Upper lobe of left lung (tissue), 6 donors: ENCODE data around the gene SEC31A. TPM values are rescaled to one million over a fixed set of nuclear protein-coding genes. Genes with fewer than 3 reads are reported as not detected.

Experiments
- ATAC-seq, 2 donors: fragments of 200-7000 bp; cut with Tn5 transposase; one replicate each; pipeline ENCODE4 v1.9.1; 2022; ENCODE audit warnings: mild to moderate bottlenecking in 2 of 2, moderate library complexity in 2 of 2; ENCODE audit not compliant: low FRiP score in 2 of 2
- DNase-seq, 2 donors: peaks; one replicate each; pipeline ENCODE4 v3.0.0-alpha.2; 2019 to 2020
- H3K27ac ChIP-seq, 4 donors: fragments of 200-600 bp; sonication (generic); one replicate each; pipeline ENCODE4 v1.5.1; 2016 to 2019
- H3K27me3 ChIP-seq, 4 donors: fragments of 200-600 bp; sonication (generic); one replicate each; pipeline ENCODE4 v1.5.1; 2017 to 2019
- H3K36me3 ChIP-seq, 4 donors: fragments of 200-600 bp; sonication (generic); one replicate each; pipeline ENCODE4 v1.5.1; 2016 to 2019
- H3K4me1 ChIP-seq, 4 donors: fragments of 200-600 bp; sonication (generic); one replicate each; pipeline ENCODE4 v1.5.1; 2018 to 2019
- H3K4me3 ChIP-seq, 4 donors: fragments of 200-600 bp; sonication (generic); one replicate each; pipeline ENCODE4 v1.5.1; 2017 to 2019; ENCODE audit warnings: mild to moderate bottlenecking in 2 of 4, moderate library complexity in 1 of 4
- H3K9me3 ChIP-seq, 4 donors: fragments of 200-600 bp; sonication (generic); one replicate each; pipeline ENCODE4 v1.5.1; 2018 to 2019
- EP300 ChIP-seq, 4 donors: sonication (generic); formaldehyde crosslinking; IDR thresholded peaks; one replicate each; pipeline ENCODE4 v1.5.1; 2017; ENCODE audit warnings: antibody characterized with exemption in 4 of 4, control low read depth in 2 of 4
- POLR2A ChIP-seq, 4 donors: fragments of 450-650 bp; IDR thresholded peaks; one replicate each; pipeline ENCODE4 v1.5.1; 2016 to 2017; ENCODE audit warnings: antibody characterized with exemption in 4 of 4, mild to moderate bottlenecking in 2 of 4
- POLR2AphosphoS5 ChIP-seq, 2 donors: sonication (generic); formaldehyde crosslinking; IDR thresholded peaks; one replicate each; pipeline ENCODE4 v1.5.1; 2017; ENCODE audit warnings: antibody characterized with exemption in 2 of 2
- WGBS, 2 donors: methylation state at CpG; one replicate each; pipeline ENCODE4 v1.1.5; 2017 to 2018; 5-methylcytosine and 5-hydroxymethylcytosine counted together
- total RNA-seq, 6 donors: library from RNA; depleted of rRNA in 4 of 6; stranded (reverse); fragments of >200 nt in 4 of 6; gene quantifications; one replicate each; pipeline versions ENCODE4 v1.1.0 to v1.2.1, GENCODE V29; 2016 to 2021
- TF ChIP-seq, protein P1 (sequence below), 6 experiments: fragments of 450-650 bp in 4 of 6; fragments of 200-600 bp in 2 of 6; sonication (generic) in 2 of 6; IDR thresholded peaks; one replicate each; pipeline ENCODE4 v1.5.1; 2016 to 2019; ENCODE audit warnings: antibody characterized with exemption in 6 of 6
- donor health status: DM: no; HTN: no; CAD: no; lungs with moderate emphysema.
- donor health status: DM: no; HTN: yes; CAD: no; lungs with severe emphysema.

The SEC31A gene
- total RNA-seq, 6 donors from 2014 or later, result 128 to 230 (median 160) TPM

DNA sequence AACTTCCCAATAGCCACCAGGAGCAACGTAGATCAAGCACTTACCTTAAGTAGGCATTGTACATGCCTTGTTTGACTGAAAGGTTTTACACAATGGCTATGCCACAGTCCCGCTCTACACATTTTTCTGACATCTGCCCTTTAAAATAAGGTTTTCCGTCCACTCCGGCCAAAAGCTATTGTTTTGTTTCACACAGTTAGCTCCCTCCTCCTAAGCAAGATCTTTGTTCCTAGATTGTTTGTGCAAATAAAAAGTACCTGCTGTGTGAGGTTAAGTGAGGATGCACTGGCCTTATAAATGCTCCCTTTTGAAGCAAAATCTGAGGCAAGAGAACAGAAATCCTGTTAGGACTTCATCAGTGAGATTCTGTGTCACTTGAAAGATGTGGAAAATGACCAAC is 104.1 kb downstream of the SEC31A start:
- no peak for DNase-seq
- no peak for ATAC-seq
- WGBS, 2 donors, result 64 to 81% methylated on average over 4 of the region's 4 CpGs
- no peaks in the 10 kb centered on the region for H3K9me3 ChIP-seq
- H3K4me1 ChIP-seq, result peaks cover 0 to 3% (median 0%) of the 10 kb centered on the region in 4 donors
- no peak overlapping the region for H3K27ac ChIP-seq
- H3K36me3 ChIP-seq, result no peaks in the 10 kb centered on the region
- H3K27me3 ChIP-seq, result no peaks in the 10 kb centered on the region
- no peak overlapping the region for H3K4me3 ChIP-seq
- TF ChIP-seq EP300 (IDR thresholded peaks at IDR 0.05), result no peak
- TF ChIP-seq, protein P1, sequence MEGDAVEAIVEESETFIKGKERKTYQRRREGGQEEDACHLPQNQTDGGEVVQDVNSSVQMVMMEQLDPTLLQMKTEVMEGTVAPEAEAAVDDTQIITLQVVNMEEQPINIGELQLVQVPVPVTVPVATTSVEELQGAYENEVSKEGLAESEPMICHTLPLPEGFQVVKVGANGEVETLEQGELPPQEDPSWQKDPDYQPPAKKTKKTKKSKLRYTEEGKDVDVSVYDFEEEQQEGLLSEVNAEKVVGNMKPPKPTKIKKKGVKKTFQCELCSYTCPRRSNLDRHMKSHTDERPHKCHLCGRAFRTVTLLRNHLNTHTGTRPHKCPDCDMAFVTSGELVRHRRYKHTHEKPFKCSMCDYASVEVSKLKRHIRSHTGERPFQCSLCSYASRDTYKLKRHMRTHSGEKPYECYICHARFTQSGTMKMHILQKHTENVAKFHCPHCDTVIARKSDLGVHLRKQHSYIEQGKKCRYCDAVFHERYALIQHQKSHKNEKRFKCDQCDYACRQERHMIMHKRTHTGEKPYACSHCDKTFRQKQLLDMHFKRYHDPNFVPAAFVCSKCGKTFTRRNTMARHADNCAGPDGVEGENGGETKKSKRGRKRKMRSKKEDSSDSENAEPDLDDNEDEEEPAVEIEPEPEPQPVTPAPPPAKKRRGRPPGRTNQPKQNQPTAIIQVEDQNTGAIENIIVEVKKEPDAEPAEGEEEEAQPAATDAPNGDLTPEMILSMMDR (IDR thresholded peaks at IDR 0.05), result no peak
- TF ChIP-seq POLR2AphosphoS5 (IDR thresholded peaks at IDR 0.05), result no peak

DNA sequence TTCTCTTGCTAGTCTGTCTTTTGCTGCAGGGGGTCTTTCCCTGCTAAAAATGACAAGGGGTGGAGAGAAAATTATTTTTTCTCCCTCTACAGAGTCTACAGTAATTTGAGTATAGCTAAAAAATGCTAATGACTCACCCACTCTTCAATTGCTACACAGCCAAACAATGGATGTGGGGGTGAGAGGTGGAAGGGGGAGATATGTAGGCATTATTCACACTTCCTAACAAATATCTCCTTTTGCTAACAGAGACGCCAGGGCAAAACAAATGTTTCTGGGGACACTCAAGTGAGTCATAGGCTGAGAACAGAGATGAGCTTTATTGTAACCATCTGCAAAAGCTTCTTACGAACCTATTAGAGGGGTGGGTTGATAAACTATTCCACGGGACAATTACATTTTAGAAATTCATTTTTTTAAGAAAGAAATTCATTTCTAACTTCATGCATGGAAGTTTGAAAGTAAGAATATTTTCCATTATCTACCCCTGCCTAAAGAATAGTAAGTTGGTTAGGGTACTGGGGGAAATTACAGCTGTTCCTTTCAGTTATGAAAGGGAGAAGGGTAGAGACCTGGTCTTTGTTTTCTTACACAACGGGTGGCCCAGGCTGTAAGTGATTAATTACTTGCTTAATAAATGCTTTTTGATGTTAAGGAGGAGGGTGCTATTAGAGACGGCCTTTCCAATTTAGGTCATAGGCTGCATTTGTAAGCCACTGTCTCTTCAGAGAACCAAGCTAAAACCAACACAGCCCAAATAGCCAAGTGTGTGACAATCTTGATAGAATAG is 105.1 kb downstream of the SEC31A start:
- Histone ChIP-seq H3K36me3 (no peaks in the 10 kb centered on the region), H3K9me3 (no peaks in the 10 kb centered on the region), H3K27me3 (no peaks in the 10 kb centered on the region), H3K4me3 (no peak overlapping the region), H3K27ac (no peak overlapping the region), H3K4me1 (peaks cover 0 to 7% (median 1%) of the 10 kb centered on the region in 4 donors)
- ATAC-seq (peak in 1 of 2 donors; percentile 62), DNase-seq (no peak)
- TF ChIP-seq EP300 (IDR thresholded peaks at IDR 0.05), result no peak
- TF ChIP-seq POLR2A (IDR thresholded peaks at IDR 0.05), result no peak
- TF ChIP-seq, protein P1 (IDR thresholded peaks at IDR 0.05), result no peak
- no peak for TF ChIP-seq POLR2AphosphoS5 (IDR thresholded peaks at IDR 0.05)
- 57 to 62% methylated on average over 5 of the region's 5 CpGs for WGBS, 2 donors

DNA sequence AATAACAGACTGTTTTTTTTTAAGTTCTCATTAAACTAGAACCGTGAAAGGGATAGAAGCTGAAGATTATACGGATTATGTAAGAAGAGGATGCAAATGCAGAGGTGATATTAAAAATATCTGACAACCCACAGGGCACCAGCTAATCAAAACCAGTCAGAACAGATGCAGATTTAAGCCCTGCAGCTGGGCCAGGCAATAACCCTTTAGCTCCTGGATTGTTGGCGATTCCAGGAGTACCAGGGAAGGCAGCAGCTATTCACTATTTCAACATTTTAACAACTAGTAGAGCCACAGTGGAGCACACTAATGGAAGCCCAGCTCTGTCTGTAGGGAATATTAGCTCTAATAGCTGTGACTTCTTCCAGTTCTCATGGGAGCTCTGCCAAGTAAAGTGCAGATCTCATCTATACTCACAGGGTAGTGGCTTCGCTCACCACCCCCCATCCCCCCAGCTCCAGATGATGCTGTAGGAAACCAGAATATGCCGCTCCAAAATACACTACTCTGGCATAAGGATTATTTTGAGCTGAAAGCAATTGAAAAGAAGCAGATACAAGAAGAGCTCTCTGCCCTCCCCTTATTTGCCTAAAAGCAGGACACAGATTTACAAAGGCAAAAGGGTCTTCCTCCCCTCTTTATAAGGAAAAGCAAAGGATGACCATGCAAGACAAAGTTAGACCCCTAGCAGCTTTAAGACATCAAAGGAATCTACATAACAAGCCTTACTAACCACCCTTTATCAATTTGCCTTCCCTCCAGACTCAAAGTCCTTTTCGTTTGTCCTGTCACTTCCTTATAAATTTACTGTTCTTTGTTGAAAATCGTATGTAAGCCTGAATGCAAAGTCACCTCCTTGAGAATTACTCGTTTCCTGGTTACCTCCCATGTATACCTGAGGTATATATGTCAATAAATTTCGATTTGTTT is 106.0 kb downstream of the SEC31A start:
- WGBS, 2 donors, result 43 to 44% methylated on average over 8 to 9 of the region's 9 CpGs
- peaks cover 0 to 11% (median 1%) of the 10 kb centered on the region in 4 donors for H3K4me1 ChIP-seq

DNA sequence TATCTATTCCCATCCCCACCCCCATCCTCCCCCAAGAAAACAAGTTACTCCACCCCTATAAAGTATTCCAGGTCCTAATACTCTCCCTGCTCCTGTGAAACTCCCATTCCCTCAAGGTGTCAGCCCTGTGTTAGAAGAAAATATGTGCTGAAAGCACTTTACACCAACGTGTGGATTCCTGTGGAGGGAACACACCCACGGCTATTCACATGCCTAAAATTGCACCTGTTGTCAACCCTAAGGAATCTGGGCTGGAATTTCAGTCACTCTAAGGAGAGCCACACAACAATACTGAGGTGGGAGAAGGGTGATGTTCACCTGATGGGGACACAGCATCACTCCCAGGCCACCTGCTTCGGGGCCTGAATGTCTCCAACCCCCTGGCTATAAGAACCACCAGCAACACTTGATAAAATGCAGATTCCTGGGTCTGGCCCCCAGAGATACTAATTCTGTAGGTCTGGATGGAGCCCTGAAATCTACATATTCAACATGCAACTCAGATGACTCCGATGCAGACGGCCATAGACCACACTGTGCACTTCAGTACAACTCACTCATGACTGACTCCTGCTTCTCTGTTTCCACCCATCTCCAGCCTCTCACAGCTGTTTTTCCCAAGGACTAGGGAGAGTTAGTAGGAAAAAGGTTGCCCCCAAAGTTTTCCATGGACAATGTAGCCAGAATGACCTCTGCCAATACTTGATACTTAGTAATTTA is 108.2 kb downstream of the SEC31A start:
- peak overlapping the region in 3 of 4 donors; percentile 3 to 55 (median 45) for H3K27ac ChIP-seq
- H3K4me1 ChIP-seq, result peaks cover 0 to 11% (median 1%) of the 10 kb centered on the region in 4 donors
- TF ChIP-seq, protein P1 (IDR thresholded peaks at IDR 0.05), result no peak
- TF ChIP-seq POLR2A (IDR thresholded peaks at IDR 0.05) (no peak), EP300 (IDR thresholded peaks at IDR 0.05) (no peak)
- no peaks in the 10 kb centered on the region for H3K36me3 ChIP-seq
- H3K9me3 ChIP-seq, result no peaks in the 10 kb centered on the region
- H3K4me3 ChIP-seq, result no peak overlapping the region
- ATAC-seq, result peak; percentile 18 to 84
- 53 to 65% methylated on average over 5 of the region's 5 CpGs for WGBS, 2 donors
- H3K27me3 ChIP-seq, result no peaks in the 10 kb centered on the region
- DNase-seq, result no peak

More for the DNA sequence above, 106.0 kb downstream of the SEC31A start:
- ATAC-seq, result no peak
- no peaks in the 10 kb centered on the region for H3K9me3 ChIP-seq
- no peak for DNase-seq
- TF ChIP-seq EP300 (IDR thresholded peaks at IDR 0.05) (no peak), POLR2AphosphoS5 (IDR thresholded peaks at IDR 0.05) (no peak), POLR2A (IDR thresholded peaks at IDR 0.05) (no peak)
- TF ChIP-seq, protein P1 (IDR thresholded peaks at IDR 0.05), result no peak
- H3K4me3 ChIP-seq, result no peak overlapping the region
- no peak overlapping the region for H3K27ac ChIP-seq
- H3K36me3 ChIP-seq, result no peaks in the 10 kb centered on the region
- no peaks in the 10 kb centered on the region for H3K27me3 ChIP-seq
